ENCODE measurements around the gene SYAP1. TPM values are rescaled to one million over a fixed set of nuclear protein-coding genes. Genes with fewer than 3 reads are reported as not detected.
A peak's percentile ranks its signal among the peaks of the same experiment; 100 is the strongest.
"Not testable (repeated sequence)": the region's sequence is repeated elsewhere in the genome, so short reads cannot be mapped to it uniquely, and the experiment has no call there.

Gene SYAP1
- total and polyA plus RNA-seq, 4 donors: 20.6 to 31.8 (median 23.8) TPM

DNA sequence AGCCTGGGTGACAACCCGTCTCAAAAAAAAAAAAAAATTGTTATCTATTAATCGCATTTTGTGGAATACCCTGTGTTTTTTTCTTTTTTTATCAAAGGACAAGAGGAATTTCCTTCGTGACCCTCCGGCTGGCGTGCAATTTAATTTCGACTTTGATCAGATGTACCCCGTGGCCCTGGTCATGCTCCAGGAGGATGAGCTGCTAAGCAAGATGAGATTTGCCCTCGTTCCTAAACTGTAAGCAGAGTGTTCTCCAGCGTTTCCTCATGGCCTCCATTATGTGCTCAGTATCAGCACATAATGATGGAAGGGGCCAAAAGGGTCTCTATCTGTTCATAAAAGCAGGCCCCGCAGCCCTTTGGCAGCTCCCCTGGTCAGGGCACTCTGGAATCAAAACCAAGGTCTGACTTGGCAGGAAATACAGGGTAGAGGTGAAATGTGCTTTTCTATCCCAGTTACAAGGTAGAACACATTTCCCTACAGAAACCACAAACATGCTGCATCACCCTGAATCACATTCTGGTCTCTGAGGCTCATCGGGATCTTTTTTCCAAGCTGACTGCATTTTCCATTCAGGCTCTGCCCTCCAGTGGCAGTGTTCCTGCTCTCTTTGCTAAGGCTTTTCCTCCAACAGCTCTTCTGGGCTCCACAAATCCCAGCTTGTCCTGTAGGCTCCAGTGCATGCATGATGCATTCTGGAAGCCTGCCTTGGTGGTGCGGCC is 24.4 kb downstream of the SYAP1 start:
- peaks cover 28% of the 10 kb centered on the region for H3K36me3 ChIP-seq (ENCODE audit: control insufficient read depth, insufficient read depth, low read length)
- 98% methylated on average over 10 of the region's 12 CpGs for WGBS (ENCODE audit: insufficient coverage)
- no peaks in the 10 kb centered on the region for H3K9me3 ChIP-seq (ENCODE audit: control insufficient read depth, insufficient read depth, low read length)
- H3K4me1 ChIP-seq (ENCODE audit: control insufficient read depth, insufficient read depth, low read length): no peaks in the 10 kb centered on the region
- H3K27me3 ChIP-seq (ENCODE audit: control insufficient read depth, insufficient read depth, low read length): peaks cover 13% of the 10 kb centered on the region
- H3K27ac ChIP-seq (ENCODE audit: low read depth, low read length): no peak overlapping the region
- H3K4me3 ChIP-seq (ENCODE audit: low read depth, low read length): no peak overlapping the region
- DNase-seq (ENCODE audit: low read depth in 4 of 6, low spot score in 6 of 6): no peak

DNA sequence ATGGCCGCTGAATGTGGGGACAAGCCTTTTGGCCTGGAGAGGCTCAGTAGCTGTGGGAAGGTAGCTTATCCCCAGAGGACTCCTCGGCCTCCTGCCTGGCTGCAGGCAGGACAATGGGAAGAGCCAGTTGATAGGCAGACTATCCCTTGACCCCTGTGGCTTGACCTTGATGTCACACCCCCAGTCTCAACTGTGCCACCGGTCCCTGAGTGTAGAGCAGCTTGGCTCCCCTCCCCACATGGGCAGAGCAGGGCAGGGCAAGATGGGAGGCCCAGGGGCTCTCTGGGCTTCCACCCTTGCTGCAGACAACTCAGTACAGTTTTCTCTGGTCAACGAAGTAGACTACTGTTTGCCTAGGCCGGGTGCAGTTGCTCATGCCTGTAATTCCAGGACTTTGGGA is 25.7 kb downstream of the SYAP1 start:
- Histone ChIP-seq H3K4me1 (ENCODE audit: control insufficient read depth, insufficient read depth, low read length) (no peaks in the 10 kb centered on the region), H3K4me3 (ENCODE audit: low read depth, low read length) (no peak overlapping the region), H3K27me3 (ENCODE audit: control insufficient read depth, insufficient read depth, low read length) (peaks cover 13% of the 10 kb centered on the region), H3K27ac (ENCODE audit: low read depth, low read length) (no peak overlapping the region), H3K36me3 (ENCODE audit: control insufficient read depth, insufficient read depth, low read length) (peaks cover 28% of the 10 kb centered on the region), H3K9me3 (ENCODE audit: control insufficient read depth, insufficient read depth, low read length) (no peaks in the 10 kb centered on the region)
- no peak for DNase-seq (ENCODE audit: low read depth in 4 of 6, low spot score in 6 of 6)
- WGBS (ENCODE audit: insufficient coverage): 91% methylated on average over 5 of the region's 5 CpGs

DNA sequence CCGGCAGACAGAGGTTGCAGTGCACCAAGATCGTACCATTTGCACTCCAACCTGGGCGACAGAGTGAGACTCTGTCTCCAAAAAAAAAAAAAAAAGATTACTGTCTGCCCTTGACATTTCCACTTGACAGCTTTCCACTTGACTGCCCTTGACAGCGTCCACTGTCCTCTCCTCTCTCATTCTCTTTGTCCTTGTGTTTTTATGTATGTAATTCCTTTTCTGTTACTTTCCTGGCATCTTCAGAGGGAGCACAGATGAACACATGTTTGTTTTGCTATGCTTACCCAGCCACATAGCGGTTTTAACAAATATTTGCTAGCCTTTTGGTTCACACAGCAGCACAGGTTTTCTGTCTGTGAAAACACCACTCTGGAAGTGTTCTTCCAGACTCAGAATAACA is 26.2 kb downstream of the SYAP1 start:
- H3K27me3 ChIP-seq (ENCODE audit: control insufficient read depth, insufficient read depth, low read length): peaks cover 13% of the 10 kb centered on the region
- no peaks in the 10 kb centered on the region for H3K4me1 ChIP-seq (ENCODE audit: control insufficient read depth, insufficient read depth, low read length)
- 100% methylated on average over 1 of the region's 5 CpGs for WGBS (ENCODE audit: insufficient coverage)
- peaks cover 29% of the 10 kb centered on the region for H3K36me3 ChIP-seq (ENCODE audit: control insufficient read depth, insufficient read depth, low read length)
- H3K9me3 ChIP-seq (ENCODE audit: control insufficient read depth, insufficient read depth, low read length): no peaks in the 10 kb centered on the region
- H3K27ac ChIP-seq (ENCODE audit: low read depth, low read length): no peak overlapping the region
- no peak overlapping the region for H3K4me3 ChIP-seq (ENCODE audit: low read depth, low read length)
- no peak for DNase-seq (ENCODE audit: low read depth in 4 of 6, low spot score in 6 of 6)

DNA sequence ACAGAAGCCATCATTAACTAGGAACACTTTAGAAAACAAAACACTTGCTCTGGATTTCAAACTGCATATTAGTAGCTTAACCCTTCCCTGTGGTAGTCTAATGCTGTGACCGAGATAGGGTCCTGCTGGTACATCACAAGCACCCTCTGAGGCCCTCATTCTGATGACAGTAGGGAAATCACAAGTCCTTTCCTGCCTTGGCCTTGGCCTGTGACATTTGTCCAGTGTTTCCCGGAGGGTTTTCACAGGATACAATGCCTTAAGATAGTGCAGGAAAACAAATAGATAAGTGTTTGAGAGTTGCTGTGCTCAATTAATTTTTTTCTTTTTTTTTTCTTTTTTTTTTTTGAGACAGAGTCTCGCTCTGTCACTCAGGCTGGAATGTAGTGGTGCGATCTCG is 29.0 kb downstream of the SYAP1 start:
- no peak overlapping the region for H3K27ac ChIP-seq (ENCODE audit: low read depth, low read length)
- H3K4me1 ChIP-seq (ENCODE audit: control insufficient read depth, insufficient read depth, low read length): no peaks in the 10 kb centered on the region
- peaks cover 29% of the 10 kb centered on the region for H3K36me3 ChIP-seq (ENCODE audit: control insufficient read depth, insufficient read depth, low read length)
- no peak overlapping the region for H3K4me3 ChIP-seq (ENCODE audit: low read depth, low read length)
- WGBS (ENCODE audit: insufficient coverage): no CpG with 5 or more reads among the region's 5 CpGs
- no peak for DNase-seq (ENCODE audit: low read depth in 4 of 6, low spot score in 6 of 6)
- peaks cover 10% of the 10 kb centered on the region for H3K27me3 ChIP-seq (ENCODE audit: control insufficient read depth, insufficient read depth, low read length)
- H3K9me3 ChIP-seq (ENCODE audit: control insufficient read depth, insufficient read depth, low read length): no peaks in the 10 kb centered on the region

DNA sequence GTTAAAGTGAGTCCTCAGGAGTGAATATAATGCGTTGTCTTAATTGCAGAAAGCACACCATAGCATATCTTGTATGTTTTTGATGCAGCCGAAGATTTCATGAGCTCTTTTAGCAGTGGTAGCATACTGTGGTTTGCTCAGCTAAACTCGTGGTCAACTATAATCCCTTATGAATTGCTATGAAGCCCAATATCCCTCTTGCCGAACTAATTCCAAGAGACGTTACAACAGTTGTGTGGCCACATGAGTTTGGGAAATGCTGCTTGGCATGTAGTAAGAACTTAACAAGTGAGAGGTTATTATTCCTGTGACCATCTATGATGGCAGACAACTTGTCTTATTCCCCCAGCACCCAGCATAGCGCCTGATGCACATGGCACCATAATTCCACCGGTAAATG is 30.7 kb downstream of the SYAP1 start:
- H3K27me3 ChIP-seq (ENCODE audit: control insufficient read depth, insufficient read depth, low read length): peaks cover 1% of the 10 kb centered on the region
- no peak for DNase-seq (ENCODE audit: low read depth in 4 of 6, low spot score in 6 of 6)
- H3K4me3 ChIP-seq (ENCODE audit: low read depth, low read length): no peak overlapping the region
- H3K9me3 ChIP-seq (ENCODE audit: control insufficient read depth, insufficient read depth, low read length): no peaks in the 10 kb centered on the region
- H3K36me3 ChIP-seq (ENCODE audit: control insufficient read depth, insufficient read depth, low read length): peaks cover 15% of the 10 kb centered on the region
- 93% methylated on average over 2 of the region's 7 CpGs for WGBS (ENCODE audit: insufficient coverage)
- no peaks in the 10 kb centered on the region for H3K4me1 ChIP-seq (ENCODE audit: control insufficient read depth, insufficient read depth, low read length)
- H3K27ac ChIP-seq (ENCODE audit: low read depth, low read length): no peak overlapping the region

DNA sequence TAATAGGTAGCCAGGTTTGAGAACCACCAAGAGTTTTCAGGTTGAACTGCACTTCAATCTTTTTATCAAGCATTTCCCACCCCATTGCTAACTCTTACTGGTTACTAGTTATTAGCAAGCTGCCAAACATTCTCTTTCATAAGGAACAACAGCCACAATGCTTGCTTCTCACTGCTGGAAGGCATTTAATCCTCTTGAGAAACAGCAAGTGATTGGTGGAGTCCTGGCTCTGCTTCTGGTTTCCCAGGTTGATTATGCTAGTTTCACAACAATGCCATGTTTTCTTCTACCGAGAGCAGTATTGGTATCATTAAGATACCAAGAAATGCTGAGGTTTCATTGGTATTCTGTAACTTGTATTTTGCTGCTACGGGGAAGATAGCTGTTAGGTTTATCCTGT is 34.6 kb downstream of the SYAP1 start:
- no peak for DNase-seq (ENCODE audit: low read depth in 4 of 6, low spot score in 6 of 6)
- H3K4me1 ChIP-seq (ENCODE audit: control insufficient read depth, insufficient read depth, low read length): no peaks in the 10 kb centered on the region
- H3K36me3 ChIP-seq (ENCODE audit: control insufficient read depth, insufficient read depth, low read length): peaks cover 15% of the 10 kb centered on the region
- H3K27me3 ChIP-seq (ENCODE audit: control insufficient read depth, insufficient read depth, low read length): peaks cover 2% of the 10 kb centered on the region
- H3K9me3 ChIP-seq (ENCODE audit: control insufficient read depth, insufficient read depth, low read length): no peaks in the 10 kb centered on the region
- H3K4me3 ChIP-seq (ENCODE audit: low read depth, low read length): no peak overlapping the region
- 100% methylated on average over 1 of the region's 2 CpGs for WGBS (ENCODE audit: insufficient coverage)
- H3K27ac ChIP-seq (ENCODE audit: low read depth, low read length): no peak overlapping the region

DNA sequence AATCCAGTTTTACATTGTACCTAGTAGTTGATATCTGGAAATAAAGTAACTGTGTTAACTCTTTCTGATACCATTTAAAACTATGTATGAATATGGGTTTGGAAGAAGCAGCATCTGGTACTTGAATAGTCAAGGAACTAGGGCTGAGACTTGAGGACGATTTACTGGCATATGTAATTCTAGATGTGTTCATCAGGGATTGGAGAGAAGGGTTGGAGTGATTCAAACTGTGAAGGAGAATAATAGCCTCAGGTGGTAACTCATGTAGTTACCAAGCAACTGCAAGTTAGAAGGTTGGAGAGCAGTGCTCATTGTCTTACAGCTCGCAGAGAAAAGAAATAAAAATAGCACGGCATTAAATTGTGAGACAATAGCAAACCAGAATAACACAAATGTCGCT is 37.3 kb downstream of the SYAP1 start:
- peaks cover 11% of the 10 kb centered on the region for H3K36me3 ChIP-seq (ENCODE audit: control insufficient read depth, insufficient read depth, low read length)
- no peaks in the 10 kb centered on the region for H3K9me3 ChIP-seq (ENCODE audit: control insufficient read depth, insufficient read depth, low read length)
- DNase-seq (ENCODE audit: low read depth in 4 of 6, low spot score in 6 of 6): peak in 1 of 6 donors; percentile 6
- H3K4me1 ChIP-seq (ENCODE audit: control insufficient read depth, insufficient read depth, low read length): no peaks in the 10 kb centered on the region
- H3K27me3 ChIP-seq (ENCODE audit: control insufficient read depth, insufficient read depth, low read length): peaks cover 4% of the 10 kb centered on the region
- no peak overlapping the region for H3K27ac ChIP-seq (ENCODE audit: low read depth, low read length)
- 70% methylated on average over 1 of the region's 4 CpGs for WGBS (ENCODE audit: insufficient coverage)
- no peak overlapping the region for H3K4me3 ChIP-seq (ENCODE audit: low read depth, low read length)

DNA sequence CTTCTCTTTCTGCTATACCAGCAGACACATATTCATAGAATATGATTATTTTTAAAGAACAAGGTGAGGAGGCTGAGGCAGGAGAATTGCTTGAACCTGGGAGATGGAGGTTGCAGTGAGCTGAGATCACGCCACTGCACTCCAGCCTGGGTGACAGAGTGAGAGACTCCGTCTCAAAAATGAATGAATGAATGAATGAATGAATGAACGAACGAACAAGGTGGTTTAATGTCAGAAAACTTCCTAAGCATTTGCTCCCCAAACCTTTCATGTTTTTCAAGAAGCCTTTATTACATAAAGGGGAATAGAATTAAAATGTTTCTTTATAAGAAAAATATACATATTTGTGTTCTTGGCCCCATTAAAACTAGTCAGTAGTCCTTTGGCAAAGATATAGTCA is 42.1 kb downstream of the SYAP1 start:
- not testable (repeated sequence) for H3K4me3 ChIP-seq (ENCODE audit: low read depth, low read length); H3K36me3 ChIP-seq (ENCODE audit: control insufficient read depth, insufficient read depth, low read length); H3K4me1 ChIP-seq (ENCODE audit: control insufficient read depth, insufficient read depth, low read length); H3K27ac ChIP-seq (ENCODE audit: low read depth, low read length); H3K9me3 ChIP-seq (ENCODE audit: control insufficient read depth, insufficient read depth, low read length); DNase-seq (ENCODE audit: low read depth in 4 of 6, low spot score in 6 of 6)
- 86% methylated on average over 1 of the region's 4 CpGs for WGBS (ENCODE audit: insufficient coverage)
- H3K27me3 ChIP-seq (ENCODE audit: control insufficient read depth, insufficient read depth, low read length): peaks cover 12% of the 10 kb centered on the region

DNA sequence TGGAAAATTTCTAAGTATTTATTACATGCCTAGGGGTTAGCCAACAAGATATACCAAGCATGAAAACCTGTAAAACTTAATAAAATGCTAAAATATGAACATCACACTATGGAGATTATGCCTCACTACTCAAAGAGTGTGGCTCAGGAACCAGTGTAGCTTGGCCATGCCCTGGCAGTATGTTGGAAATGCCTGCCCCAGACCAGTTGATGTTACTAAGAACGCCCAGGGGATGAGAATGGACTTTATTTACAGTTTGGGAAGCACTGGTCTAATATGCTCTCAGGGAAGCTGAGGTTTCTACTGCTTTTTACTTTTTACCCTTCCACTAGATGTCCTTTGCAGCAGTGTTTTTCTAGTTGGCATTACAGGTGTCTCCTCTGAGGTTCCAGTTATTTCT is 43.2 kb downstream of the SYAP1 start:
- WGBS (ENCODE audit: insufficient coverage): no CpG with 5 or more reads among the region's 1 CpG
- no peaks in the 10 kb centered on the region for H3K4me1 ChIP-seq (ENCODE audit: control insufficient read depth, insufficient read depth, low read length)
- H3K27ac ChIP-seq (ENCODE audit: low read depth, low read length): no peak overlapping the region
- peaks cover 8% of the 10 kb centered on the region for H3K36me3 ChIP-seq (ENCODE audit: control insufficient read depth, insufficient read depth, low read length)
- peaks cover 19% of the 10 kb centered on the region for H3K27me3 ChIP-seq (ENCODE audit: control insufficient read depth, insufficient read depth, low read length)
- no peak for DNase-seq (ENCODE audit: low read depth in 4 of 6, low spot score in 6 of 6)
- H3K9me3 ChIP-seq (ENCODE audit: control insufficient read depth, insufficient read depth, low read length): no peaks in the 10 kb centered on the region
- H3K4me3 ChIP-seq (ENCODE audit: low read depth, low read length): no peak overlapping the region

DNA sequence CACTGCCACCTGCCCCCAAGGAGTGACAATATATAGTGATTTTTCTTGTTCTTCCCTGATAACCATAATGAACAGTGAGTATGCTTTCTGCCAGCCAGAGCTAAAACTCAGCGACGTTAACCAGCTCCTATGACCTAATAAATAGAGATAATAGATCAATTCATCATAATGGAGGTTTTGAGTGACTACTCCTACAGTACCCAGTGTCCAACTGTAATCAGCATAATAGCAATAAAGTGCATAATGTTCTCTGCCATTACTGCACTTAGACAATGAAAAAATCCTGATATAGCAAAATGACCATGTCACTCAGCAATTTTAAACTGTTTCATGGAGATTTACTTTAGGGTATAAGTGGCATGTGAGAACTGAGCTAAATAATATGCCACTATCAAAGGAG is 46.2 kb downstream of the SYAP1 start:
- Histone ChIP-seq H3K4me3 (ENCODE audit: low read depth, low read length) (no peak overlapping the region), H3K27ac (ENCODE audit: low read depth, low read length) (no peak overlapping the region), H3K4me1 (ENCODE audit: control insufficient read depth, insufficient read depth, low read length) (no peaks in the 10 kb centered on the region), H3K27me3 (ENCODE audit: control insufficient read depth, insufficient read depth, low read length) (peaks cover 27% of the 10 kb centered on the region), H3K36me3 (ENCODE audit: control insufficient read depth, insufficient read depth, low read length) (no peaks in the 10 kb centered on the region), H3K9me3 (ENCODE audit: control insufficient read depth, insufficient read depth, low read length) (no peaks in the 10 kb centered on the region)
- no CpG with 5 or more reads among the region's 2 CpGs for WGBS (ENCODE audit: insufficient coverage)
- peak in 1 of 6 donors; percentile 20 for DNase-seq (ENCODE audit: low read depth in 4 of 6, low spot score in 6 of 6)

Data from spinal cord (tissue), 10 donors.